HCT116 (cell line): ENCODE data around the gene CAMK2D. TPM values are rescaled to one million over a fixed set of nuclear protein-coding genes. Genes with fewer than 3 reads are reported as not detected.

Source experiments
- ATAC-seq: fragments of 200-7000 bp; cut with Tn5 transposase; 2 replicates; pipeline ENCODE4 v1.9.1; 2020; ENCODE audit warnings: mild to moderate bottlenecking, moderate library complexity
- BruUV-seq: library from RNA; stranded (reverse); fragments of 400-500 nt; replicated peaks from 2 replicates; lab custom pipeline; 2021; lab: Mats Ljungman, UMichigan
- CTCF ChIA-PET: fragments of 300-600 bp; sonication (Branson Sonifier 250); formaldehyde crosslinking; loops from one replicate; lab custom pipeline; 2021; ENCODE audit warnings: antibody characterized with exemption; lab: Charles Lee
- POLR2A ChIA-PET: fragments of 300-600, 350-600 bp; sonication (Branson Sonifier 250); formaldehyde crosslinking; loops from one replicate; lab custom pipeline; 2021; ENCODE audit warnings: antibody characterized with exemption; lab: Charles Lee
- RAD21 ChIA-PET, 2 experiments: fragments of 300-600 bp; sonication (Branson Sonifier 250); formaldehyde crosslinking; loops; one replicate each; lab custom pipeline; 2023; ENCODE audit warnings: low total read pairs in 2 of 2; ENCODE audit not compliant: uncharacterized antibody in 2 of 2, unreplicated experiment in 2 of 2, low non-redundant PET in 1 of 2; lab: Charles Lee
- DNase-seq: peaks from one replicate; pipeline ENCODE4 v3.0.0-alpha.2; 2010; ENCODE audit warnings: low read depth, low spot score
- H2AFZ ChIP-seq: fragments of 200-600 bp; shearing (Covaris generic), sonication (generic); 2 replicates; pipeline ENCODE4 v1.6.1; 2017; ENCODE audit warnings: low read depth, mixed run types, mixed read lengths, antibody characterized with exemption, low read length; ENCODE audit not compliant: poor library complexity, severe bottlenecking
- H3K27ac ChIP-seq: 2 replicates; pipeline ENCODE4 v1.5.1; 2012; ENCODE audit warnings: low read depth, low read length
- H3K27me3 ChIP-seq: fragments of 200-600 bp; sonication (generic); 2 replicates; pipeline ENCODE4 v1.6.1; 2016; ENCODE audit warnings: mixed run types, low read length, mixed read lengths; ENCODE audit not compliant: insufficient read depth
- H3K36me3 ChIP-seq, 2 experiments: fragments of 200-500 bp in 1 of 2; fragments of 200-600 bp in 1 of 2; sonication (Bioruptor generic) in 1 of 2; sonication (generic) in 1 of 2; 2 replicates each; pipeline versions ENCODE4 v1.5.1 to v1.6.1; 2014 to 2016; ENCODE audit warnings: low read length in 2 of 2, inconsistent platforms in 1 of 2, mixed read lengths in 1 of 2, mixed run types in 1 of 2; ENCODE audit not compliant: insufficient read depth in 2 of 2, control insufficient read depth in 1 of 2
- H3K4me1 ChIP-seq, 2 experiments: fragments of 200-600 bp in 1 of 2; sonication (generic) in 1 of 2; 2 replicates each; pipeline versions ENCODE4 v1.5.1 to v1.6.1; 2012 to 2017; ENCODE audit warnings: low read length in 2 of 2, inconsistent platforms in 1 of 2, mild to moderate bottlenecking in 1 of 2, mixed read lengths in 1 of 2, mixed run types in 1 of 2, moderate library complexity in 1 of 2; ENCODE audit not compliant: insufficient read depth in 2 of 2, control insufficient read depth in 1 of 2
- H3K4me2 ChIP-seq: fragments of 200-600 bp; sonication (generic); 2 replicates; pipeline ENCODE4 v1.6.1; 2017; ENCODE audit warnings: mixed run types, low read length, mixed read lengths
- H3K4me3 ChIP-seq, 2 experiments: fragments of 200-600 bp in 1 of 2; sonication (generic) in 1 of 2; replicated peaks in 1 of 2; 2 replicates each; pipeline ENCODE4 v1.5.1; 2011 to 2016; ENCODE audit warnings: low read length in 2 of 2, control low read depth in 1 of 2, low read depth in 1 of 2, mild to moderate bottlenecking in 1 of 2, mixed read lengths in 1 of 2, mixed run types in 1 of 2
- H3K79me2 ChIP-seq: fragments of 200-600 bp; sonication (generic); 2 replicates; pipeline ENCODE4 v1.6.1; 2017; ENCODE audit warnings: mild to moderate bottlenecking, mixed run types, low read length, moderate library complexity, mixed read lengths; ENCODE audit not compliant: insufficient read depth
- H3K9ac ChIP-seq: fragments of 200-600 bp; sonication (generic); 2 replicates; pipeline ENCODE4 v1.6.1; 2016; ENCODE audit warnings: low read length, mixed read lengths
- H3K9me2 ChIP-seq: fragments of 200-600 bp; sonication (generic), shearing (Covaris generic); 2 replicates; pipeline ENCODE4 v1.6.1; 2017; ENCODE audit warnings: mixed run types, mild to moderate bottlenecking, moderate library complexity; ENCODE audit not compliant: insufficient read depth
- H3K9me3 ChIP-seq, 2 experiments: fragments of 200-500 bp in 1 of 2; fragments of 200-600 bp in 1 of 2; sonication (Bioruptor generic) in 1 of 2; sonication (generic) in 1 of 2; 2 replicates each; pipeline ENCODE4 v1.6.1; 2014 to 2017; ENCODE audit warnings: low read length in 2 of 2, mixed read lengths in 2 of 2, inconsistent platforms in 1 of 2, low read depth in 1 of 2, mild to moderate bottlenecking in 1 of 2, mixed run types in 1 of 2, moderate library complexity in 1 of 2; ENCODE audit not compliant: control insufficient read depth in 1 of 2, insufficient read depth in 1 of 2
- H4K20me1 ChIP-seq: fragments of 200-600 bp; sonication (generic), shearing (Covaris generic); 2 replicates; pipeline ENCODE4 v1.6.1; 2017; ENCODE audit warnings: mixed run types, mild to moderate bottlenecking, moderate library complexity; ENCODE audit not compliant: insufficient read depth
- MAX ChIP-seq: IDR thresholded peaks from 2 replicates; pipeline ENCODE4 v1.6.1; 2012
- RAD21 ChIP-seq: IDR thresholded peaks from 2 replicates; pipeline ENCODE4 v1.6.1; 2012; ENCODE audit warnings: low read depth, mild to moderate bottlenecking
- SRF ChIP-seq: IDR thresholded peaks from 2 replicates; pipeline ENCODE4 v1.6.1; 2012; ENCODE audit warnings: low read depth
- TCF7L2 ChIP-seq: IDR thresholded peaks from 2 replicates; pipeline ENCODE4 v1.7.0; 2011; ENCODE audit warnings: borderline replicate concordance, inconsistent platforms; ENCODE audit not compliant: insufficient read depth, insufficient read length; ENCODE audit errors: extremely low read depth
- YY1 ChIP-seq: IDR thresholded peaks from 2 replicates; pipeline ENCODE4 v1.6.1; 2011; ENCODE audit warnings: low read length, low read depth, moderate library complexity, mild to moderate bottlenecking; ENCODE audit not compliant: insufficient replicate concordance; ENCODE audit errors: extremely low read depth
- ZBTB33 ChIP-seq: IDR thresholded peaks from 2 replicates; pipeline ENCODE4 v1.6.1; 2011; ENCODE audit warnings: mild to moderate bottlenecking, low read length, moderate library complexity; ENCODE audit not compliant: insufficient replicate concordance; ENCODE audit errors: extremely low read depth
- intact Hi-C: fragments of 100-400 bp; cut with micrococcal nuclease; formaldehyde crosslinking; loops from 2 replicates; pipeline ENCODE4 v1.10.0; 2022
- total RNA-seq: library from RNA; stranded (reverse); gene quantifications from one replicate; pipeline ENCODE4 v1.2.1, GENCODE V29; 2021; ENCODE audit not compliant: unreplicated experiment
- TF ChIP-seq, protein P1 (sequence below): IDR thresholded peaks from 2 replicates; pipeline ENCODE4 v1.6.1; 2012

Gene CAMK2D
- total RNA-seq, 1 experiment from 2014 or later = 67.0 TPM

GRCh38 chr4:113560579-113560978 lies 201.0 kb downstream of the CAMK2D start:
- Histone ChIP-seq H3K27me3 (no peaks in the 10 kb centered on the region), H3K36me3 (no peaks in the 10 kb centered on the region), H3K79me2 (no peaks in the 10 kb centered on the region), H3K9me3 (no peaks in the 10 kb centered on the region), H3K4me2 (no peak overlapping the region), H3K27ac (no peak overlapping the region), H3K9ac (no peak overlapping the region), H2AFZ (no peak overlapping the region), H3K4me1 (peaks cover 23 to 49% of the 10 kb centered on the region in 2 experiments; a peak in 3 of 4 replicates)
- ATAC-seq = no peak
- intact Hi-C loops = no loop called here
- DNase-seq = no peak
- ChIA-PET CTCF (interaction anchor here (1.7 kb wide), 1 partner anchor 13 kb away, joined by 5 read pairs; no protein-coding TSS in a partner anchor), RAD21 (no interaction called here), POLR2A (no interaction called here)
- BruUV-seq = no TSS peak
- TF ChIP-seq SRF (no peak), ZBTB33 (no peak), MAX (no peak), RAD21 (0 out of 2 replicates have a peak, but pooled peaks have one; percentile 17), TCF7L2 (no peak), YY1 (no peak)
- TF ChIP-seq, protein P1, sequence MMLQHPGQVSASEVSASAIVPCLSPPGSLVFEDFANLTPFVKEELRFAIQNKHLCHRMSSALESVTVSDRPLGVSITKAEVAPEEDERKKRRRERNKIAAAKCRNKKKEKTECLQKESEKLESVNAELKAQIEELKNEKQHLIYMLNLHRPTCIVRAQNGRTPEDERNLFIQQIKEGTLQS = no peak
- TF ChIP-seq, all 23 proteins: peak for 1
- H3K9me2 ChIP-seq = no peaks in the 10 kb centered on the region; the same call in 1 of the 2 replicates
- no peak overlapping the region for H3K4me3 ChIP-seq
- no peaks in the 10 kb centered on the region for H4K20me1 ChIP-seq
